HEK293T (cell line): ENCODE data around the gene NOL11.
"Not testable (repeated sequence)": the region's sequence is repeated elsewhere in the genome, so short reads cannot be mapped to it uniquely, and the experiment has no call there.

Source experiments
- CTCF ChIA-PET: fragments of 350-600 bp; formaldehyde crosslinking; extraction: SDS; loops from one replicate; lab custom pipeline; 2021; ENCODE audit warnings: antibody characterized with exemption, inconsistent platforms; lab: Yijun Ruan, JAX
- POLR2A ChIA-PET: fragments of 350-600 bp; formaldehyde crosslinking; extraction: SDS; loops from one replicate; lab custom pipeline; 2020; ENCODE audit warnings: antibody characterized with exemption, inconsistent platforms; lab: Yijun Ruan, JAX
- DNase-seq: peaks from one replicate; pipeline ENCODE4 v3.0.0; 2012; ENCODE audit warnings: mixed read lengths; ENCODE audit errors: extremely low spot score
- ARNT ChIP-seq: fragments of 450-650 bp; IDR thresholded peaks from 2 replicates; pipeline ENCODE4 v1.6.1; 2017; ENCODE audit warnings: mild to moderate bottlenecking
- BHLHE40 ChIP-seq: fragments of 450-650 bp; IDR thresholded peaks from 2 replicates; pipeline ENCODE4 v1.6.1; 2016; ENCODE audit warnings: mild to moderate bottlenecking, moderate library complexity, borderline replicate concordance
- CTBP1 ChIP-seq: fragments of 450-650 bp; IDR thresholded peaks from 2 replicates; pipeline ENCODE4 v1.6.1; 2016; ENCODE audit warnings: borderline replicate concordance
- ELF4 ChIP-seq: fragments of 450-650 bp; IDR thresholded peaks from 2 replicates; pipeline ENCODE4 v1.6.1; 2017; ENCODE audit warnings: antibody characterized with exemption
- FOXA1 ChIP-seq: fragments of 450-650 bp; IDR thresholded peaks from 2 replicates; pipeline ENCODE4 v1.6.1; 2016; ENCODE audit warnings: mild to moderate bottlenecking
- FOXK2 ChIP-seq: fragments of 450-650 bp; IDR thresholded peaks from 2 replicates; pipeline ENCODE4 v1.6.1; 2016; ENCODE audit warnings: mild to moderate bottlenecking
- FOXM1 ChIP-seq: fragments of 450-650 bp; IDR thresholded peaks from 2 replicates; pipeline ENCODE4 v1.6.1; 2017; ENCODE audit warnings: mild to moderate bottlenecking, borderline replicate concordance
- HDGF ChIP-seq: fragments of 450-650 bp; IDR thresholded peaks from 2 replicates; pipeline ENCODE4 v1.6.1; 2017; ENCODE audit warnings: antibody characterized with exemption, borderline replicate concordance
- L3MBTL2 ChIP-seq: fragments of 450-650 bp; conservative IDR thresholded peaks from 2 replicates; pipeline ENCODE4 v1.6.1; 2016; ENCODE audit warnings: mild to moderate bottlenecking
- LEF1 ChIP-seq: fragments of 450-650 bp; IDR thresholded peaks from 2 replicates; pipeline ENCODE4 v1.6.1; 2017; ENCODE audit warnings: mild to moderate bottlenecking, borderline replicate concordance
- NFRKB ChIP-seq: fragments of 450-650 bp; IDR thresholded peaks from 2 replicates; pipeline ENCODE4 v1.6.1; 2016; ENCODE audit warnings: mild to moderate bottlenecking, moderate library complexity
- PKNOX1 ChIP-seq: fragments of 450-650 bp; IDR thresholded peaks from 2 replicates; pipeline ENCODE4 v1.6.1; 2016
- SP1 ChIP-seq: fragments of 450-650 bp; IDR thresholded peaks from 2 replicates; pipeline ENCODE4 v1.6.1; 2017
- SUZ12 ChIP-seq: fragments of 450-650 bp; IDR thresholded peaks from 2 replicates; pipeline ENCODE4 v1.6.1; 2016; ENCODE audit warnings: mild to moderate bottlenecking
- TARDBP ChIP-seq: fragments of 450-650 bp; IDR thresholded peaks from 2 replicates; pipeline ENCODE4 v1.6.1; 2016
- ZNF384 ChIP-seq: fragments of 450-650 bp; IDR thresholded peaks from 2 replicates; pipeline ENCODE4 v1.6.1; 2016

The NOL11 gene

GRCh38 chr17:67747681-67748235, 30.0 kb downstream of the NOL11 start:
- DNase-seq, result no peak
- POLR2A ChIA-PET, result no interaction called here
- no peak for TF ChIP-seq ZNF384
- CTCF ChIA-PET, result no interaction called here

- POLR2A ChIA-PET, result no interaction called here
- CTCF ChIA-PET, result no interaction called here
These were observed 32.3 kb downstream of the NOL11 start for GRCh38 chr17:67750067-67750466.

GRCh38 chr17:67751101-67752074, 33.7 kb downstream of the NOL11 start:
- POLR2A ChIA-PET, result no interaction called here
- CTCF ChIA-PET, result no interaction called here

More at GRCh38 chr17:67750067-67750466, 32.3 kb downstream of the NOL11 start:
- TF ChIP-seq ELF4, result no peak
- no peak for TF ChIP-seq SUZ12
- TF ChIP-seq TARDBP, result no peak
- TF ChIP-seq FOXM1, result no peak
- no peak for TF ChIP-seq SP1
- TF ChIP-seq FOXK2, result no peak
- no peak for TF ChIP-seq L3MBTL2
- no peak for TF ChIP-seq CTBP1
- DNase-seq, result no peak

GRCh38 chr17:67752160-67752559, 34.4 kb downstream of the NOL11 start:
- CTCF ChIA-PET, POLR2A ChIA-PET, DNase-seq: not testable (repeated sequence)

More at GRCh38 chr17:67751101-67752074, 33.7 kb downstream of the NOL11 start:
- DNase-seq, result no peak
- TF ChIP-seq LEF1, result no peak

- ChIA-PET POLR2A (no interaction called here), CTCF (no interaction called here)
- TF ChIP-seq ZNF384 (no peak), PKNOX1 (no peak), L3MBTL2 (no peak), SUZ12 (no peak), CTBP1 (no peak), SP1 (no peak), ELF4 (no peak), TARDBP (no peak), NFRKB (no peak), FOXM1 (no peak), ARNT (no peak)
- DNase-seq, result no peak
These were observed 35.3 kb downstream of the NOL11 start for GRCh38 chr17:67753026-67753425.

GRCh38 chr17:67754001-67754400, 36.3 kb downstream of the NOL11 start:
- no peak for TF ChIP-seq SP1
- TF ChIP-seq FOXA1, result no peak
- no peak for TF ChIP-seq L3MBTL2
- TF ChIP-seq LEF1, result no peak
- TF ChIP-seq PKNOX1, result no peak
- TF ChIP-seq BHLHE40, result no peak
- no peak for TF ChIP-seq ELF4
- no peak for TF ChIP-seq TARDBP
- TF ChIP-seq ZNF384, result no peak
- TF ChIP-seq NFRKB, result no peak
- TF ChIP-seq HDGF, result no peak
- no peak for TF ChIP-seq ARNT
- TF ChIP-seq FOXK2, result no peak
- TF ChIP-seq CTBP1, result no peak
- TF ChIP-seq FOXM1, result no peak
- no peak for TF ChIP-seq SUZ12
- ChIA-PET CTCF (no interaction called here), POLR2A (no interaction called here)
- DNase-seq, result no peak

GRCh38 chr17:67754686-67755085, 37.0 kb downstream of the NOL11 start:
- DNase-seq, POLR2A ChIA-PET, CTCF ChIA-PET: not testable (repeated sequence)

- CTCF ChIA-PET, DNase-seq, POLR2A ChIA-PET: not testable (repeated sequence)
These were observed 39.0 kb downstream of the NOL11 start for GRCh38 chr17:67756766-67757165.
